Measurements from ENCODE around the gene METTL9.
"Not testable (repeated sequence)": the region's sequence is repeated elsewhere in the genome, so short reads cannot be mapped to it uniquely, and the experiment has no call there.

- TF ChIP-seq CTCF (conservative IDR thresholded peaks at IDR 0.05; ENCODE audit: low read length); EZH2phosphoT487 (IDR thresholded peaks at IDR 0.05; ENCODE audit: borderline replicate concordance, low read depth, low read length): not testable (repeated sequence)
Measured at GRCh38 chr16:21577487-21577886, 21.9 kb upstream of the METTL9 start.
